SIG-M5 (cell line): Measurements from ENCODE around the gene TMEM14C.

Source experiments
- DNase-seq: peaks from one replicate; lab custom pipeline; 2025; lab: John Stamatoyannopoulos, UW

Gene TMEM14C

DNA sequence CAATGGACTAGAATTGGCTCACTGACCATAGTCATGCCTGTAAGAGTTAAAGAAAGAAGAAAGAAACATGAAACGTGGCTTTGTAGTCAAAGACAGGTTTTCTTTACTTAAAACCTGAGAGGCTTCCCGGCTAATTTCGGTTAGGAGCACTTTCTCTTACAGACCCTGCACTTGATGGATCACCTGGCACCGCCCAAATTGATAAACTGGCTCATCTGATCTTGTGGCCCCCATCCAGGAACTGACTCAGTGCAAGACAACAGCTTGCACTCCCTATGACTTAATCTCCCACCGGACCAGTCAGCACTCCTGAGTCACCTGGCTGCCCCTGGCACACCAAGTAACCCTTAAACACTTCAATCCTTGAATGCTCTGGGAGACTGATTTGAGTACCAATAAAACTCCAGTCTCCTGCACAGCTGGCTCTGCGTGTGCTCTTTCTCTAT, 37.0 kb downstream of the TMEM14C start:
- DNase-seq, result no peak

DNA sequence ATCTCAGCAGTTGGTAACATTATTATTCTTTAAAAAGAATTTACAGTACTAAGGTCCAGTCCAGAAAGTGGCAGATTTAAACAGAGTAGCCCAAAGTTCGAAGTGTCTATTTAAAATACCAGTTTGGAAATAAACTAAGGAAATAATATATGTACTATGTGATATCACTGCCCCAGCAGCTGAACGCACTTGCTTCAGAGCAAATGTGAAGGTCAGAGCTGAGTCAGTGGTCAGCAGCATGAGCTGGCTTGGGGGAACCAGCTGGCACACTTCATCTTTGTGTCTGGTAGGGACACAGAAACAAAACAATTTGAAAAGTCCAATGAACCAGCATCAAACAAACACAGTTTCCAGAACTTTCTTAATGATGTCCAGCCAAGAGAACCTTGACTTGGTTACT, 40.1 kb downstream of the TMEM14C start:
- no peak for DNase-seq

DNA sequence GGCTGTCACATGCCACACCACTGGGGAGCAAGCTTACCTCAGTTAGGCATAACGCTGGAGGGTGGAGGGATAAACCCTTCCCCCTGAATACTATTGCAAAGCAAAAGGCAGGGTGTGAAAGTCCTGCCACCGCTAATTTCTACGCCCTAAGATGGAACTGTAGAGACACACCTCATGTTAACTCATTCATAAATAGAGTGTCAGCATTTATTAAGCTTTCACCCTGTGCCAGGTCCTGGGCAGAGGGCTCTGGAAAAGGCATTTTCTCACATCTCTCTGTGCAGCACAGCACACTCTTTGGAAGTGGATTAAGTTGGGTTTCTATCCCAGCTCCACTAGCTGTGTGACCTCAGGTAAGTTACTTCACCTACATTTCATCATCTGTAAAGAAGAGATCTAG, 46.5 kb downstream of the TMEM14C start:
- no peak for DNase-seq

DNA sequence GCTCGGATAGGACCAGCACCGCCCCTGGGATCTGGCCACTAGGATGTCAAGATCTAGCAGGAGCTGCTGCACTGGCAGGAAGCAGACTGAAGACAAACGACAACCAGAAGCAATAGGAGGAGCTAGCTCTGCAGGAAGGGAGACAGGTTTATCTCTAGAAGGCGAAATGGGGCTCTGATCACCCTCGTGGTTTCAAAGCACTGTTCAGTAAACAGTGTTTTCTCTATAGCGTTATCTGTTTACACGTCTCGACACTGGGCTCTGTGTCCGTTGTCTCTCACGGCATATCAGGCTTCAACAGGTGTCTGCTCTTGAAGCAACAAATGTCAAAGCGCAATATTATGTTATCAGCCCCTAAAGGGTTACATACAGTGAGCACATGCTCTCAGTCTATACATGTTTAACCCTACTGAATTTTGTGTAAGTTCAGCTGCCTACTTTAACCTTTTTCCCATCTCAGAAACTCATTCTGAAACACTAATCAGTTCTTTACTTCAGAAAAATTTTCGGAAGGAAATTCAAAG, 48.6 kb downstream of the TMEM14C start:
- no peak for DNase-seq

DNA sequence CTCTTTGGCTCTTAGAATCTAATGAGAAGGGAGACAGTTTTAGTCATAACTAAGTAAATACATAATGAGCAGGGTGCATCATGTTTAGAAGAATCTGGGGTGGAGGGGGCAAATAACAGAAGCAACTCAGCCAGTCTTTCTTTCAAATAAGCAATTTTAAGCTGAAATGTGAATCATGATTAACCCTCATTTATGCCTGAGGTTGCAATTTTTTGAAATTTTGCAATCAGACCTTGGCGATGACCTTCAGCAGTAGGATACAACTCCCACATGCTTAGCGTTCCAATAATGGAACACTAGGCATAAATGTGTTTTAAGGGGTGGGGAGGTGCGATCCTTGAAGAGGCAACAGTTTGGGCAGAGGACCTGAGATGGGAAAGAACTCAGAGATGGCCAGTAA, 55.4 kb downstream of the TMEM14C start:
- no peak for DNase-seq

DNA sequence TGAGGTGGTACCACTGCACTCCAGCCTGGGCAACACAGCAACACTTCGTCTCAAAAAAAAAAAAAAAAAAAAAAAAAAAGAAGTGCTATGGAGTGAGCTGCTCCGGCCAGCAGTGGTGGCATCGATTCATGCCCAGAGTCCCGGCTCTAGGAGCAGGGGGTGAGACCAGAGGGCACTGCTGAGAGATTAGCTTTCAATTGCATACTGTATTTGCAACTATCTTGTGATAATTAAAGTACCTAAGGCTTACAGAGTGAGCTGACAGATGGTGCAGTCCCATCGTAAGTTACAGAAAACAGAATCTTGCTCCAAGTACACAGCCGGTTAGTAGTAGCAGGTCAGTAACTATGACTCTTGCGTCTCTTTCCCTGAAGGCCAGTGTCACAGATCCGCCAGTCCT, 56.2 kb downstream of the TMEM14C start:
- DNase-seq, result no peak
